Ishikawa (cell line): ENCODE results near the gene TNFRSF1A.
A peak's percentile ranks its signal among the peaks of the same experiment; 100 is the strongest.

Experiments used
- CEBPB ChIP-seq: IDR thresholded peaks from 2 replicates; pipeline ENCODE4 v1.6.1; 2012
- CREB1 ChIP-seq: IDR thresholded peaks from 2 replicates; pipeline ENCODE4 v1.6.1; 2012; ENCODE audit warnings: low read depth
- EGR1 ChIP-seq: IDR thresholded peaks from 2 replicates; pipeline ENCODE4 v1.6.1; 2012
- EP300 ChIP-seq: IDR thresholded peaks from 2 replicates; pipeline ENCODE4 v1.6.1; 2012; ENCODE audit warnings: borderline replicate concordance
- FOXM1 ChIP-seq: IDR thresholded peaks from 2 replicates; pipeline ENCODE4 v1.6.1; 2012; ENCODE audit warnings: low read depth, borderline replicate concordance
- MAX ChIP-seq: IDR thresholded peaks from 2 replicates; pipeline ENCODE4 v1.6.1; 2012
- NFIC ChIP-seq: IDR thresholded peaks from 2 replicates; pipeline ENCODE4 v1.6.1; 2012
- RAD21 ChIP-seq: IDR thresholded peaks from 2 replicates; pipeline ENCODE4 v1.6.1; 2012; ENCODE audit warnings: low read depth
- REST ChIP-seq: IDR thresholded peaks from 2 replicates; pipeline ENCODE4 v1.6.1; 2012; ENCODE audit warnings: low read depth, mild to moderate bottlenecking
- TAF1 ChIP-seq: IDR thresholded peaks from 2 replicates; pipeline ENCODE4 v1.6.1; 2012; ENCODE audit warnings: low read depth, mild to moderate bottlenecking
- TCF12 ChIP-seq: IDR thresholded peaks from 2 replicates; pipeline ENCODE4 v1.6.1; 2012; ENCODE audit warnings: low read depth
- TEAD4 ChIP-seq: IDR thresholded peaks from 2 replicates; pipeline ENCODE4 v1.6.1; 2012
- USF1 ChIP-seq: IDR thresholded peaks from 2 replicates; pipeline ENCODE4 v1.6.1; 2012
- YY1 ChIP-seq: IDR thresholded peaks from 2 replicates; pipeline ENCODE4 v1.6.1; 2012; ENCODE audit warnings: low read depth
- ZBTB7A ChIP-seq: IDR thresholded peaks from 2 replicates; pipeline ENCODE4 v1.6.1; 2012; ENCODE audit warnings: low read depth

The TNFRSF1A gene

GRCh38 chr12:6336079-6336888, 5.6 kb downstream of the TNFRSF1A start:
- TF ChIP-seq CEBPB (no peak), ZBTB7A (no peak; the same call in 1 of the 2 replicates), EGR1 (no peak), RAD21 (peak; percentile 20; the same call in 1 of the 2 replicates), NFIC (no peak; the same call in 1 of the 2 replicates), REST (no peak), USF1 (peak; percentile 90), TAF1 (no peak), MAX (peak; percentile 94), TCF12 (peak; percentile 77), EP300 (peak; percentile 37; the same call in 1 of the 2 replicates), YY1 (no peak), FOXM1 (no peak), CREB1 (no peak), TEAD4 (peak; percentile 49; the same call in 1 of the 2 replicates)

- TF ChIP-seq RAD21: peak; percentile 50; the same call in 1 of the 2 replicates
- no peak for TF ChIP-seq TEAD4
Observed at GRCh38 chr12:6335451-6336078, 6.3 kb downstream of the TNFRSF1A start.

- TF ChIP-seq FOXM1 (no peak), ZBTB7A (no peak), EP300 (no peak), REST (no peak), RAD21 (no peak), TAF1 (no peak), CREB1 (no peak), USF1 (no peak), YY1 (no peak), TCF12 (no peak), NFIC (no peak), MAX (no peak), TEAD4 (no peak), CEBPB (no peak), EGR1 (no peak)
Observed at GRCh38 chr12:6334940-6335450, 6.9 kb downstream of the TNFRSF1A start.

GRCh38 chr12:6334359-6334758, 7.5 kb downstream of the TNFRSF1A start:
- no peak for TF ChIP-seq YY1
- no peak for TF ChIP-seq MAX
- TF ChIP-seq TEAD4: no peak

- TF ChIP-seq NFIC (no peak), CEBPB (no peak), FOXM1 (no peak), ZBTB7A (no peak), CREB1 (no peak), TEAD4 (no peak), TAF1 (no peak), REST (no peak), EGR1 (no peak), RAD21 (no peak), YY1 (no peak), MAX (no peak), EP300 (no peak), USF1 (no peak)
Observed at GRCh38 chr12:6333566-6333965, 8.3 kb downstream of the TNFRSF1A start.
